Non-pigmented ciliary epithelial cell (primary cell): ENCODE measurements around the gene CNPY3.

Experiments used
- DNase-seq: peaks from one replicate; pipeline ENCODE4 v3.0.0-alpha.2; 2010; ENCODE audit warnings: low read depth

Gene CNPY3

GRCh38 chr6:42981836-42982235, 52.6 kb downstream of the CNPY3 start:
- no peak for DNase-seq

GRCh38 chr6:42984001-42984923, 55.0 kb downstream of the CNPY3 start, which contains the start of gene PPP2R5D:
Gene PPP2R5D (plus strand): TSS chr6:42984570. CDS start chr6:42984678, 108 bp downstream.
- peak; percentile 96 for DNase-seq

- no peak for DNase-seq
Observed at GRCh38 chr6:42984924-42985475, 55.7 kb downstream of the CNPY3 start.

- DNase-seq: no peak
Observed at GRCh38 chr6:42987533-42988451, 58.5 kb downstream of the CNPY3 start.

- DNase-seq: no peak
Observed at GRCh38 chr6:42988486-42989020, 59.3 kb downstream of the CNPY3 start.
